A673 (cell line): ENCODE data around the gene BAAT. TPM values are rescaled to one million over a fixed set of nuclear protein-coding genes. Genes with fewer than 3 reads are reported as not detected.

ENCODE experiments used
- BruUV-seq: library from RNA; stranded (reverse); fragments of 400-500 nt; replicated peaks from 2 replicates; lab custom pipeline; 2021; lab: Mats Ljungman, UMichigan
- CTCF ChIA-PET: fragments of 300-600 bp; sonication (Branson Sonifier 250); formaldehyde crosslinking; loops from one replicate; lab custom pipeline; 2022; ENCODE audit warnings: antibody characterized with exemption; lab: Charles Lee
- POLR2A ChIA-PET: fragments of 300-600 bp; sonication (Branson Sonifier 250); formaldehyde crosslinking; loops from one replicate; lab custom pipeline; 2022; ENCODE audit warnings: antibody characterized with exemption; ENCODE audit not compliant: low non-redundant PET; lab: Charles Lee
- DNase-seq: peaks from one replicate; pipeline ENCODE4 v3.0.0-alpha.2; 2015; ENCODE audit warnings: low spot score
- H3K27ac ChIP-seq: fragments of 200-600 bp; sonication (generic); 2 replicates; pipeline ENCODE4 v1.5.1; 2016; ENCODE audit warnings: mixed run types, low read depth, mild to moderate bottlenecking, mixed read lengths, antibody characterized with exemption, low read length; ENCODE audit not compliant: poor library complexity, severe bottlenecking
- H3K27me3 ChIP-seq: fragments of 200-600 bp; sonication (generic); replicated peaks from 2 replicates; pipeline ENCODE4 v1.6.1; 2017; ENCODE audit warnings: mixed run types, low read depth, mild to moderate bottlenecking, mixed read lengths, antibody characterized with exemption, low read length; ENCODE audit not compliant: insufficient read depth, poor library complexity
- H3K36me3 ChIP-seq: fragments of 200-600 bp; sonication (generic); 2 replicates; pipeline ENCODE4 v1.6.1; 2016; ENCODE audit warnings: mixed run types, mild to moderate bottlenecking, mixed read lengths, antibody characterized with exemption, low read length; ENCODE audit not compliant: insufficient read depth, poor library complexity, severe bottlenecking
- H3K4me1 ChIP-seq: fragments of 200-600 bp; sonication (generic); 2 replicates; pipeline ENCODE4 v1.6.1; 2017; ENCODE audit warnings: mixed run types, mild to moderate bottlenecking, mixed read lengths, antibody characterized with exemption, low read length; ENCODE audit not compliant: insufficient read depth, poor library complexity, severe bottlenecking
- H3K4me3 ChIP-seq: fragments of 200-600 bp; sonication (generic); 2 replicates; pipeline ENCODE4 v1.5.1; 2016; ENCODE audit warnings: low read depth, mixed run types, mild to moderate bottlenecking, mixed read lengths, low read length; ENCODE audit not compliant: poor library complexity, severe bottlenecking
- H3K9me3 ChIP-seq: fragments of 200-600 bp; sonication (generic); 2 replicates; pipeline ENCODE4 v1.6.1; 2016; ENCODE audit warnings: mixed run types, low read depth, mild to moderate bottlenecking, mixed read lengths, antibody characterized with exemption, low read length; ENCODE audit not compliant: poor library complexity, severe bottlenecking
- EZH2 ChIP-seq: fragments of 200-600 bp; sonication (generic); IDR thresholded peaks from 2 replicates; pipeline ENCODE4 v1.6.1; 2017; ENCODE audit warnings: borderline replicate concordance, low read depth, mild to moderate bottlenecking, mixed read lengths, antibody characterized with exemption, low read length; ENCODE audit not compliant: poor library complexity, severe bottlenecking
- intact Hi-C: fragments of 100-400 bp; cut with micrococcal nuclease; formaldehyde crosslinking; loops from one replicate; pipeline ENCODE4 v1.10.0; 2022; ENCODE audit not compliant: unreplicated experiment
- total RNA-seq: library from RNA; stranded (reverse); gene quantifications from 2 replicates; pipeline ENCODE4 v1.2.3, GENCODE V29; 2021
- TF ChIP-seq, protein P1 (sequence below): fragments of 300-800, 200-600 bp; sonication (generic); conservative IDR thresholded peaks from 2 replicates; pipeline ENCODE4 v1.5.1; 2017; ENCODE audit warnings: low read depth, mild to moderate bottlenecking, antibody characterized with exemption, low read length, moderate library complexity, mixed read lengths

Gene BAAT
- total RNA-seq, 1 experiment from 2014 or later, result 0.17 TPM

DNA sequence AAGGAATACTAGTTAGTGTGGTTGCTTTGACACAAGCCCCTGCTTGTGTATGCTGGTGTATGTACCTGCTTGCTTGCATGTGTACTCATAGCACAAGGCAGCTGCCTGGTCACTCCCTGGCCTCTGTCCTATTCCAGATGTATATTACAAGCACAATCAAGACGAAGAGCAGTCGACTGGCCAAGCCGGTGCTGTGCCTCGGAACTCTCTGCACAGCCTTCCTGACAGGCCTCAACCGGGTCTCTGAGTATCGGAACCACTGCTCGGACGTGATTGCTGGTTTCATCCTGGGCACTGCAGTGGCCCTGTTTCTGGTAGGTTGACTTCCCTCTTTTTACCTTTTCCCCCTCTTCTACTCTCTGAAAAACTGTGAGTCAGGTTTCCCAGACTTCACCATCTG lies 72.1 kb downstream of the BAAT start:
- H3K27me3 ChIP-seq, result no peaks in the 10 kb centered on the region
- intact Hi-C loops, result loop anchor here (5.0 kb wide), 1 partner anchor 75 kb away; no protein-coding TSS in a partner anchor
- H3K9me3 ChIP-seq, result no peaks in the 10 kb centered on the region
- TF ChIP-seq, protein P1, sequence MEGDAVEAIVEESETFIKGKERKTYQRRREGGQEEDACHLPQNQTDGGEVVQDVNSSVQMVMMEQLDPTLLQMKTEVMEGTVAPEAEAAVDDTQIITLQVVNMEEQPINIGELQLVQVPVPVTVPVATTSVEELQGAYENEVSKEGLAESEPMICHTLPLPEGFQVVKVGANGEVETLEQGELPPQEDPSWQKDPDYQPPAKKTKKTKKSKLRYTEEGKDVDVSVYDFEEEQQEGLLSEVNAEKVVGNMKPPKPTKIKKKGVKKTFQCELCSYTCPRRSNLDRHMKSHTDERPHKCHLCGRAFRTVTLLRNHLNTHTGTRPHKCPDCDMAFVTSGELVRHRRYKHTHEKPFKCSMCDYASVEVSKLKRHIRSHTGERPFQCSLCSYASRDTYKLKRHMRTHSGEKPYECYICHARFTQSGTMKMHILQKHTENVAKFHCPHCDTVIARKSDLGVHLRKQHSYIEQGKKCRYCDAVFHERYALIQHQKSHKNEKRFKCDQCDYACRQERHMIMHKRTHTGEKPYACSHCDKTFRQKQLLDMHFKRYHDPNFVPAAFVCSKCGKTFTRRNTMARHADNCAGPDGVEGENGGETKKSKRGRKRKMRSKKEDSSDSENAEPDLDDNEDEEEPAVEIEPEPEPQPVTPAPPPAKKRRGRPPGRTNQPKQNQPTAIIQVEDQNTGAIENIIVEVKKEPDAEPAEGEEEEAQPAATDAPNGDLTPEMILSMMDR, result no peak
- no peak for TF ChIP-seq EZH2
- H3K4me3 ChIP-seq, result no peak overlapping the region
- no peak for DNase-seq
- H3K27ac ChIP-seq, result no peak overlapping the region
- BruUV-seq, result no TSS peak
- ChIA-PET POLR2A (no interaction called here), CTCF (interaction anchor here (1.3 kb wide), 2 partner anchors 193 to 711 kb away, joined by 15 to 37 read pairs; no protein-coding TSS in a partner anchor)
- H3K4me1 ChIP-seq, result peaks cover 12% of the 10 kb centered on the region
- no peaks in the 10 kb centered on the region for H3K36me3 ChIP-seq

DNA sequence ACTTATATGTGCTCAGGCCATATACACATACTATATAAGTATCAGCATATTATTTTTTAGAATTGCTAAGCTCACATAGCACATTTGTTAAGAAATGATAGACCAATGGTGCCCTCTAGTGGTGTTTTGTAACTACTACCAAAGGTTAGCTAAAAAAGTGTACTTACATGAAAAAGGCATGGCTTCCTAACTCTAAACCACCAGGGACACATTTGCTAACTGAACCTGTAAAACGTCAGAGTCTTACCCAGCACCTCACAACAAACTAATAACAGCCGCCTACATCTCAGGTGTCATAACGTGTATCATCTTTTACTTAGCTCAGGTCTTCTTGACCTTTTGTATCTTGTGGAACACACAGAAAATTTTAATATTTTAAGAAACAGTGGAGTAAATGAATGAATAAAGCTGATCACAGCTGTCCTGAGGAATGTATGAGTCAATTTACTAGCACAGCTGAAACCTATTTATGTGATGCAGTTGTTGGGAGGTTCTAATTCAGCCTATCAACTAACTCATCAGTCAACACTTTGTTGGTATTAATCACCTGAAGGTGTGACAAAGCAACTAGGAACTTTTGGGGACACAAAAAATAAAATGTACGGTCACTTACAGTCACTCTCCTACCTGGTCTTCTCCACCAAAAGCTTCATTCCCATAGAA lies 72.9 kb downstream of the BAAT start:
- CTCF ChIA-PET, result interaction anchor here (0.7 to 1.3 kb wide), 8 partner anchors 60 to 710 kb away, joined by 3 to 37 read pairs (median 6); no protein-coding TSS in a partner anchor
- POLR2A ChIA-PET, result no interaction called here

DNA sequence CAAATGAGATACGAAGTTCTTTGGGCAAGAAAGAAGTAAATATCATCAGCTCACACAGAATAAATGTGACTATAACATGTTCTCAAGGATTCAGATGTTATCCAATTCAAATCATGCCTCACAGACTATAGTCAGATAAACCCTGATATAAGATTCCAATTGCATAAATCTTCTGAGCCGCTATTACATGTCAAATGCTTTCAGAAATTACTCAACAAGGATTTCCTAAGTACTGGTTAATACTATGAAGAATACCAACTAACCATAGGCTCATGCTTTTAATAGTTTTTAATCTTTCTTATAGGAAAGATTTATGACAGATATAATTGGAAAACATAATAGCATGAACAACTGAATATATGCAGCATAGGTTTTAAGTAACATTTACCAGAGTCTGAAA lies 73.6 kb downstream of the BAAT start:
- no peak overlapping the region for H3K4me3 ChIP-seq
- POLR2A ChIA-PET, result no interaction called here
- BruUV-seq, result no TSS peak
- CTCF ChIA-PET, result interaction anchor here (0.7 to 1.3 kb wide), 6 partner anchors 192 to 709 kb away, joined by 3 to 37 read pairs (median 5); no protein-coding TSS in a partner anchor
- no peaks in the 10 kb centered on the region for H3K27me3 ChIP-seq
- intact Hi-C loops, result loop anchor here (1.0 to 5.0 kb wide), 4 partner anchors 74 to 709 kb away; no protein-coding TSS in a partner anchor
- no peak overlapping the region for H3K27ac ChIP-seq
- DNase-seq, result no peak
- no peak for TF ChIP-seq EZH2
- TF ChIP-seq, protein P1, result no peak
- no peaks in the 10 kb centered on the region for H3K9me3 ChIP-seq
- H3K4me1 ChIP-seq, result peaks cover 25% of the 10 kb centered on the region
- no peaks in the 10 kb centered on the region for H3K36me3 ChIP-seq

More for the DNA sequence above, 72.9 kb downstream of the BAAT start:
- no peak overlapping the region for H3K4me3 ChIP-seq
- no peak overlapping the region for H3K27ac ChIP-seq
- TF ChIP-seq, protein P1, result peak; percentile 73
- TF ChIP-seq EZH2, result no peak
- peak; percentile 87 for DNase-seq
- peaks cover 18% of the 10 kb centered on the region for H3K4me1 ChIP-seq
- no peaks in the 10 kb centered on the region for H3K27me3 ChIP-seq
- no peaks in the 10 kb centered on the region for H3K36me3 ChIP-seq
- no TSS peak for BruUV-seq
- no peaks in the 10 kb centered on the region for H3K9me3 ChIP-seq
- intact Hi-C loops, result loop anchor here (1.0 to 5.0 kb wide), 4 partner anchors 75 to 710 kb away; no protein-coding TSS in a partner anchor

Other genes with a start within 250 kb of the BAAT start
- gene MRPL50, start 13.6 kb upstream of the BAAT start, total RNA-seq, result 15.4 and 17.0 TPM in 2 replicates
- gene ZNF189, start 13.8 kb upstream of the BAAT start, total RNA-seq, result 16.8 and 17.6 TPM in 2 replicates
- gene ALDOB, start 50.8 kb upstream of the BAAT start, total RNA-seq, result not detected in 2 replicates
- gene RNF20, start 148.8 kb upstream of the BAAT start, total RNA-seq, result 58.4 TPM in 2 replicates
- not detected in 2 replicates for gene PPP3R2, start 210.0 kb upstream of the BAAT start, total RNA-seq